B cell (primary cell): Measurements from ENCODE around the gene PPP1R12A. TPM values are rescaled to one million over a fixed set of nuclear protein-coding genes. Genes with fewer than 3 reads are reported as not detected.

ENCODE experiments used
- ATAC-seq: fragments of 200-7000 bp; cut with Tn5 transposase; one replicate; pipeline ENCODE4 v1.10.0; 2021; ENCODE audit warnings: low read depth, mild to moderate bottlenecking, moderate number of reproducible peaks, moderate library complexity
- CTCF ChIA-PET: fragments of 350-600 bp; sonication (Branson Sonifier 250); formaldehyde crosslinking; loops from one replicate; lab custom pipeline; 2021; ENCODE audit warnings: antibody characterized with exemption, inconsistent platforms; lab: Charles Lee
- POLR2A ChIA-PET: fragments of 350-600 bp; sonication (Branson Sonifier 250); formaldehyde crosslinking; loops from one replicate; lab custom pipeline; 2021; ENCODE audit warnings: antibody characterized with exemption; lab: Charles Lee
- DNase-seq: peaks from one replicate; pipeline ENCODE4 v3.0.0; 2013
- H2AFZ ChIP-seq: 2 replicates; pipeline ENCODE4 v1.6.1; 2012; ENCODE audit warnings: mild to moderate bottlenecking, low read depth, low read length; ENCODE audit not compliant: insufficient read depth, poor library complexity, severe bottlenecking
- H3K27ac ChIP-seq, 2 donors: 1 replicate in 1 of 2; 2 replicates in 1 of 2; pipeline ENCODE4 v1.5.1; 2012 to 2013; ENCODE audit warnings: low read length in 2 of 2, mild to moderate bottlenecking in 2 of 2, moderate library complexity in 1 of 2
- H3K27me3 ChIP-seq, 4 experiments: fragments of 200-600 bp in 1 of 4; sonication (generic) in 1 of 4; replicated peaks in 1 of 4; 1 replicate in 2 of 4; 2 replicates in 2 of 4; pipeline versions ENCODE4 v1.6.1 to v1.7.0; 2013 to 2016; ENCODE audit warnings: low read length in 3 of 4, mild to moderate bottlenecking in 2 of 4, mixed read lengths in 1 of 4, moderate library complexity in 1 of 4; ENCODE audit not compliant: insufficient read depth in 4 of 4, control insufficient read depth in 3 of 4; ENCODE audit errors: control extremely low read depth in 1 of 4
- H3K36me3 ChIP-seq, 2 experiments: replicated peaks in 1 of 2; 1 replicate in 1 of 2; 2 replicates in 1 of 2; pipeline versions ENCODE4 v1.6.1 to v1.7.1; 2013; ENCODE audit warnings: low read length in 1 of 2; ENCODE audit not compliant: insufficient read depth in 2 of 2, control insufficient read depth in 1 of 2; ENCODE audit errors: control extremely low read depth in 1 of 2, extremely low read depth in 1 of 2
- H3K4me1 ChIP-seq, 2 donors: fragments of 200-600 bp in 1 of 2; sonication (generic) in 1 of 2; 1 replicate in 1 of 2; 2 replicates in 1 of 2; pipeline versions ENCODE4 v1.5.1 to v1.6.1; 2013 to 2017; ENCODE audit warnings: low read length in 2 of 2; ENCODE audit not compliant: control insufficient read depth in 2 of 2, insufficient read depth in 2 of 2
- H3K4me2 ChIP-seq: replicated peaks from 2 replicates; pipeline ENCODE3; 2012; ENCODE audit warnings: mild to moderate bottlenecking, low read depth, low read length; ENCODE audit not compliant: poor library complexity, severe bottlenecking
- H3K4me3 ChIP-seq, 5 experiments: fragments of 200-600 bp in 1 of 5; sonication (generic) in 1 of 5; 1 replicate in 3 of 5; 2 replicates in 2 of 5; pipeline versions ENCODE4 v1.5.1 to v1.7.0; 2011 to 2016; ENCODE audit warnings: low read length in 4 of 5, mild to moderate bottlenecking in 4 of 5, low read depth in 2 of 5, control low read depth in 1 of 5, moderate library complexity in 1 of 5; ENCODE audit not compliant: insufficient read depth in 1 of 5; ENCODE audit errors: control extremely low read depth in 1 of 5, extremely low read depth in 1 of 5
- H3K79me2 ChIP-seq: fragments of 200-600 bp; sonication (generic); one replicate; pipeline ENCODE4 v1.6.0; 2016; ENCODE audit warnings: low read length; ENCODE audit not compliant: control insufficient read depth, insufficient read depth
- H3K9ac ChIP-seq: fragments of 200-600 bp; sonication (generic); 2 replicates; pipeline ENCODE4 v1.6.1; 2017; ENCODE audit warnings: mild to moderate bottlenecking, low read length, moderate library complexity
- H3K9me3 ChIP-seq, 3 donors: one replicate each; pipeline versions ENCODE4 v1.6.1 to v1.7.1; 2013; ENCODE audit warnings: low read length in 2 of 3; ENCODE audit not compliant: control insufficient read depth in 2 of 3, insufficient read depth in 1 of 3; ENCODE audit errors: control extremely low read depth in 1 of 3
- H4K20me1 ChIP-seq: 2 replicates; pipeline ENCODE4 v1.6.0; 2012; ENCODE audit warnings: mild to moderate bottlenecking, low read length; ENCODE audit not compliant: insufficient read depth, control insufficient read depth, poor library complexity, severe bottlenecking
- H3K27ac Mint-ChIP-seq: one replicate; pipeline ENCODE4 v1.8.0; 2021; ENCODE audit warnings: mixed read lengths
- H3K27me3 Mint-ChIP-seq: one replicate; pipeline ENCODE4 v1.8.0; 2021; ENCODE audit warnings: mixed read lengths
- H3K4me1 Mint-ChIP-seq: one replicate; pipeline ENCODE4 v1.8.0; 2021; ENCODE audit warnings: mixed read lengths
- H3K4me3 Mint-ChIP-seq: one replicate; pipeline ENCODE4 v1.8.0; 2021; ENCODE audit warnings: mixed read lengths
- H3K9me3 Mint-ChIP-seq: one replicate; pipeline ENCODE4 v1.8.0; 2022; ENCODE audit warnings: mixed read lengths; ENCODE audit not compliant: insufficient read depth
- CTCF ChIP-seq: fragments of 200-600 bp; IDR thresholded peaks from one replicate; pipeline ENCODE4 v1.8.0; 2022; ENCODE audit warnings: antibody characterized with exemption, mild to moderate bottlenecking
- EZH2 ChIP-seq: IDR thresholded peaks from 2 replicates; pipeline ENCODE4 v1.6.1; 2012; ENCODE audit warnings: borderline replicate concordance, low read depth, mild to moderate bottlenecking, moderate library complexity, low read length; ENCODE audit not compliant: insufficient read depth, poor library complexity, severe bottlenecking
- WGBS: methylation state at CpG from one replicate; pipeline ENCODE4 v1.1.5; 2013; ENCODE audit warnings: missing lambda C conversion rate; ENCODE audit not compliant: insufficient coverage; 5-methylcytosine and 5-hydroxymethylcytosine counted together
- intact Hi-C: fragments of 100-400 bp; cut with micrococcal nuclease; formaldehyde crosslinking; loops from one replicate; pipeline ENCODE4 v1.10.0; 2022
- polyA plus RNA-seq: library from polyadenylated mRNA; depleted of rRNA; stranded (reverse); fragments of >200 nt; gene quantifications from 2 replicates; pipeline ENCODE4 v1.2.3, GENCODE V29; 2012
- total RNA-seq, 2 donors: library from RNA; stranded (reverse); fragments of 120-200 nt in 1 of 2; gene quantifications; 1 replicate in 1 of 2; 2 replicates in 1 of 2; pipeline versions ENCODE4 v1.2.3 to v1.2.4, GENCODE V29; 2013 to 2022

PPP1R12A gene
- total and polyA plus RNA-seq, 2 donors (not counting 1 experiment from before 2014, with no cell fraction given), result 18.3 to 110 TPM

DNA sequence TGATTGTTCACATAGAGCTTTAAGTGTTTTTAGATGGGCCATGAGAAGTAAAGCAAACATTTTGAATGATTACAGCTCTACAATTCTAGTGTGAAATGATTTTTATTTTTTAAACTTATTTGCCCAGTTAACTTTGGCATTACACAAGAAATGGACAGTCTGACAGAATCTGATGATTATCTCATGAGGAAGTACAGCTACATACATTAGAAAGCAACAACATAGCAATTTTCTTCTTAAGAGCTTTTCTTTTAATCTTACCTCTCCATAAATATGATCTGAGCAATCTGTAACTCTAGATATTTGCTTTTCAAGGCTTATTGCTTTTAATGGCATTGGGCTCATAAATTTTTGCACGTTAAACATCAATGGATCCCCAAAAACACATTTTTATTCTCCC lies 26.5 kb upstream of the PPP1R12A start:
- Histone ChIP-seq H3K27me3 (peaks cover 0 to 3% (median 0%) of the 10 kb centered on the region in 4 experiments), H3K4me1 (peaks cover 4 to 6% of the 10 kb centered on the region in 2 donors), H3K4me3 (no peak overlapping the region), H4K20me1 (no peaks in the 10 kb centered on the region), H3K9ac (no peak overlapping the region), H3K36me3 (no peaks in the 10 kb centered on the region), H3K9me3 (no peaks in the 10 kb centered on the region), H3K27ac (no peak overlapping the region), H3K4me2 (no peak overlapping the region), H2AFZ (no peak overlapping the region), H3K79me2 (no peaks in the 10 kb centered on the region)
- TF ChIP-seq CTCF (no peak), EZH2 (no peak)
- H3K9me3 Mint-ChIP-seq, result no peaks in the 10 kb centered on the region
- intact Hi-C loops, result no loop called here
- H3K27me3 Mint-ChIP-seq, result no peaks in the 10 kb centered on the region
- H3K4me1 Mint-ChIP-seq, result peaks cover 5% of the 10 kb centered on the region
- CTCF ChIA-PET, result interaction anchor here (0.6 kb wide), 1 partner anchor 390 kb away, joined by 3 read pairs; no protein-coding TSS in a partner anchor
- WGBS, result no CpG with 5 or more reads among the region's 1 CpG
- no peak for DNase-seq
- no peak overlapping the region for H3K27ac Mint-ChIP-seq
- POLR2A ChIA-PET, result no interaction called here
- no peak for ATAC-seq
- no peak overlapping the region for H3K4me3 Mint-ChIP-seq

DNA sequence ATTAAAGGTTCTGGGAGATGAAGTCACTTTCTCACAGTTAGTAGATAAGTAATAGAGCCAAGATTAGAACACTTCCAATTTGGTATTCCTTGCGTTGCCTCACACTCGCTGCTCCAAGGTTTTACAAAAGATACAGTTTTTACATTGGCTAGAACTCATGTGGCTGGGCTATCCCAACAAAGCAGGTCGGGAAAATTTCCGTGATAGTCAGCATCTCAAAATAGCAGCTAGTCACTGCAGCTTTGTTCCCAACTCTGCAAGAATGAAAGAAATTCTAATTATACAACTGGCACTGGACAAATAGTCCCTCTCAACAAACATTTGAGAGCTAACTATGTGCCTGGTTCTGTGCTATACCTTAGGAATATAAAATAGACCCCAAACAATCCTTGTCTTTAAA lies 24.6 kb upstream of the PPP1R12A start:
- Histone ChIP-seq H3K4me3 (no peak overlapping the region), H3K79me2 (no peaks in the 10 kb centered on the region), H3K27ac (no peak overlapping the region), H3K9me3 (peaks cover 0 to 10% (median 7%) of the 10 kb centered on the region in 3 donors), H2AFZ (no peak overlapping the region), H3K4me2 (no peak overlapping the region), H3K27me3 (peaks cover 0 to 9% (median 3%) of the 10 kb centered on the region in 4 experiments), H3K9ac (no peak overlapping the region), H3K4me1 (peaks cover 4 to 6% of the 10 kb centered on the region in 2 donors), H4K20me1 (no peaks in the 10 kb centered on the region), H3K36me3 (no peaks in the 10 kb centered on the region)
- DNase-seq (no peak), ATAC-seq (no peak)
- Mint-ChIP-seq H3K27ac (no peak overlapping the region), H3K9me3 (peaks cover 3% of the 10 kb centered on the region), H3K27me3 (peaks cover 5% of the 10 kb centered on the region), H3K4me3 (no peak overlapping the region), H3K4me1 (peaks cover 5% of the 10 kb centered on the region)
- TF ChIP-seq EZH2 (no peak), CTCF (no peak)
- ChIA-PET CTCF (no interaction called here), POLR2A (no interaction called here)
- intact Hi-C loops, result no loop called here
- WGBS, result 98% methylated on average over 4 of the region's 4 CpGs
